Measurements from ENCODE around the gene PLEKHM2. TPM values are rescaled to one million over a fixed set of nuclear protein-coding genes. Genes with fewer than 3 reads are reported as not detected.

PLEKHM2 gene
- total and polyA plus RNA-seq, 2 of the 8 experiments (the other 6 are each of a cell fraction or from before 2014, with no cell fraction given) = 38.3 to 47.6 TPM

DNA sequence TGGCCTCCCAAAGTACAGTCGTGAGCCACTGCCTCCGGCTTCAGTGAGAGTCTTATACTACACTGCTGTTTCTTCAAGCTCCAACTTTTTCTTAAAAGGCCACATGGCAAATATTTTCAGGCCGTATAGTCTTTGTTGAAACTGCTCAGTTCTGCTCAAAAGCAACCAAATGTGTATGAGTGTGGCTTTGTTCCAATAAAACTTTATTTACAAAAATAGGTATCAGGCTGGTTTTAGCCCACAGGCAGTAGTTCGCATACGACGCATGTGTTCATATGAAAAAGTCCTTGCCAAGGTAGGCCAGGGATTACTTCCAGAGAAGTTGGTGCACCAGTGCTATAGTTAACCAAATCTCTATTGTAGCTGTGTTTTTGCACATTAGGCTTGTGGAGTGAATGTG, 6.2 kb downstream of the PLEKHM2 start:
- Histone ChIP-seq H2BK12ac (ENCODE audit: low read depth, low read length) (no peak overlapping the region), H3K36me3 (ENCODE audit: control insufficient read depth in 2 of 4, insufficient read depth in 4 of 4, low read length in 3 of 4) (no peaks in the 10 kb centered on the region), H2BK120ac (replicated peaks; ENCODE audit: low read depth, low read length) (no peak overlapping the region), H3K4me1 (replicated peaks in 1 of 4; ENCODE audit: control insufficient read depth in 3 of 4, insufficient read depth in 4 of 4, low read length in 3 of 4) (no peaks in the 10 kb centered on the region), H3K9ac (replicated peaks in 1 of 4; ENCODE audit: extremely low read depth in 1 of 4, low read depth in 3 of 4, low read length in 3 of 4) (no peak overlapping the region), H2AK5ac (ENCODE audit: low read depth, low read length) (no peak overlapping the region), H3K9me3 (ENCODE audit: insufficient read depth in 2 of 2, low read depth in 1 of 2, low read length in 1 of 2) (no peaks in the 10 kb centered on the region), H4K8ac (ENCODE audit: extremely low read depth, insufficient read depth, low read length) (no peak overlapping the region), H3K79me1 (ENCODE audit: low read depth, low read length) (peaks cover 3% of the 10 kb centered on the region), H2AFZ (ENCODE audit: low read length) (no peak overlapping the region), H3K56ac (replicated peaks; ENCODE audit: insufficient read length, low read depth, low read length) (no peak overlapping the region), H3K4me2 (ENCODE audit: insufficient read depth in 1 of 2, low read depth in 2 of 2, low read length in 2 of 2) (no peak overlapping the region), H3K18ac (ENCODE audit: extremely low read depth, low read length) (no peak overlapping the region), H3K14ac (ENCODE audit: insufficient read length) (no peak overlapping the region), H3K23me2 (ENCODE audit: low read depth, low read length) (no peaks in the 10 kb centered on the region; the same call in 1 of the 2 replicates), H2BK20ac (ENCODE audit: low read length) (no peak overlapping the region), H3K79me2 (ENCODE audit: control insufficient read depth in 1 of 2, insufficient read depth in 2 of 2, low read length in 2 of 2) (peaks cover 6 to 42% of the 10 kb centered on the region in 2 experiments), H3K23ac (ENCODE audit: insufficient read length) (no peak overlapping the region), H3K4ac (replicated peaks; ENCODE audit: insufficient read length, low read depth, low read length) (no peak overlapping the region), H4K20me1 (replicated peaks in 1 of 2; ENCODE audit: control insufficient read depth in 1 of 2, insufficient read depth in 2 of 2, low read length in 2 of 2) (peaks cover 0 to 7% of the 10 kb centered on the region in 2 experiments), H4K5ac (ENCODE audit: insufficient read length, low read depth, low read length) (no peak overlapping the region), H3K27me3 (replicated peaks in 1 of 4; ENCODE audit: control insufficient read depth in 3 of 4, extremely low read depth in 1 of 4, insufficient read depth in 3 of 4, low read length in 3 of 4) (no peaks in the 10 kb centered on the region), H2BK5ac (ENCODE audit: low read depth, low read length) (no peak overlapping the region), H3K27ac (ENCODE audit: low read depth, low read length) (no peak overlapping the region), H3K4me3 (ENCODE audit: extremely low read depth in 1 of 4, insufficient read depth in 2 of 4, low read depth in 3 of 4, low read length in 4 of 4) (no peak overlapping the region), H2BK15ac (ENCODE audit: low read length) (no peak overlapping the region), H4K91ac (replicated peaks; ENCODE audit: insufficient read length, low read length) (no peak overlapping the region)
- no peak for DNase-seq (ENCODE audit: low read depth in 1 of 2, low spot score in 2 of 2)
- POLR2A ChIA-PET (ENCODE audit: partially characterized antibody) = no interaction called here
- FAIRE-seq = no peak
- CTCF ChIA-PET (ENCODE audit: partially characterized antibody) = interaction anchor here (0.6 kb wide), 1 partner anchor 286 kb away, joined by 3 read pairs; no protein-coding TSS in a partner anchor
- WGBS, 2 experiments (ENCODE audit: extremely low coverage in 1 of 2, insufficient coverage in 1 of 2, insufficient read length in 1 of 2, insufficient replicate concordance in 2 of 2, low coverage in 1 of 2, low lambda C conversion rate in 2 of 2, missing lambda C conversion rate in 1 of 2) = 95% methylated on average over 6 of the region's 6 CpGs; no CpG with 5 or more reads in 1 of the 2 experiments
- TF ChIP-seq KDM1A (IDR thresholded peaks at IDR 0.05; ENCODE audit: borderline replicate concordance, low read length) = no peak
- no peak for TF ChIP-seq EGR1 (IDR thresholded peaks at IDR 0.05; ENCODE audit: borderline replicate concordance, low read depth, low read length)
- TF ChIP-seq SP2 (IDR thresholded peaks at IDR 0.05; ENCODE audit: low read length) = no peak
- TF ChIP-seq CBX5 (IDR thresholded peaks at IDR 0.05; ENCODE audit: low read depth, low read length) = no peak
- no peak for TF ChIP-seq EZH2 (IDR thresholded peaks at IDR 0.05; ENCODE audit: low read depth, low read length, severe bottlenecking)
- TF ChIP-seq TAF1 (IDR thresholded peaks at IDR 0.05; ENCODE audit: low read depth, low read length) = no peak
- no peak for TF ChIP-seq CHD2 (IDR thresholded peaks at IDR 0.05; ENCODE audit: low read length)
- no peak for TF ChIP-seq POU5F1 (IDR thresholded peaks at IDR 0.05; ENCODE audit: low read depth, low read length)
- TF ChIP-seq JUND (IDR thresholded peaks at IDR 0.05; ENCODE audit: low read length) = no peak
- no peak for TF ChIP-seq CHD1 (IDR thresholded peaks at IDR 0.05; ENCODE audit: low read depth, low read length)
- TF ChIP-seq KDM5A (IDR thresholded peaks at IDR 0.05; ENCODE audit: low read length) = no peak
- TF ChIP-seq BACH1 (IDR thresholded peaks at IDR 0.05; ENCODE audit: low read length) = no peak
- TF ChIP-seq, protein P1, sequence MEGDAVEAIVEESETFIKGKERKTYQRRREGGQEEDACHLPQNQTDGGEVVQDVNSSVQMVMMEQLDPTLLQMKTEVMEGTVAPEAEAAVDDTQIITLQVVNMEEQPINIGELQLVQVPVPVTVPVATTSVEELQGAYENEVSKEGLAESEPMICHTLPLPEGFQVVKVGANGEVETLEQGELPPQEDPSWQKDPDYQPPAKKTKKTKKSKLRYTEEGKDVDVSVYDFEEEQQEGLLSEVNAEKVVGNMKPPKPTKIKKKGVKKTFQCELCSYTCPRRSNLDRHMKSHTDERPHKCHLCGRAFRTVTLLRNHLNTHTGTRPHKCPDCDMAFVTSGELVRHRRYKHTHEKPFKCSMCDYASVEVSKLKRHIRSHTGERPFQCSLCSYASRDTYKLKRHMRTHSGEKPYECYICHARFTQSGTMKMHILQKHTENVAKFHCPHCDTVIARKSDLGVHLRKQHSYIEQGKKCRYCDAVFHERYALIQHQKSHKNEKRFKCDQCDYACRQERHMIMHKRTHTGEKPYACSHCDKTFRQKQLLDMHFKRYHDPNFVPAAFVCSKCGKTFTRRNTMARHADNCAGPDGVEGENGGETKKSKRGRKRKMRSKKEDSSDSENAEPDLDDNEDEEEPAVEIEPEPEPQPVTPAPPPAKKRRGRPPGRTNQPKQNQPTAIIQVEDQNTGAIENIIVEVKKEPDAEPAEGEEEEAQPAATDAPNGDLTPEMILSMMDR (IDR thresholded peaks at IDR 0.05; ENCODE audit: control extremely low read depth in 1 of 3, insufficient read depth in 1 of 3, low read depth in 1 of 3, low read length in 3 of 3) = no peak

Measured in H1 (cell line).